Measurements from ENCODE around the gene ACP3. TPM values are rescaled to one million over a fixed set of nuclear protein-coding genes. Genes with fewer than 3 reads are reported as not detected.
"Not testable (repeated sequence)": the region's sequence is repeated elsewhere in the genome, so short reads cannot be mapped to it uniquely, and the experiment has no call there.

Gene ACP3
- total and polyA plus RNA-seq, 2 experiments from 2014 or later = 5.2 to 7.7 TPM

DNA sequence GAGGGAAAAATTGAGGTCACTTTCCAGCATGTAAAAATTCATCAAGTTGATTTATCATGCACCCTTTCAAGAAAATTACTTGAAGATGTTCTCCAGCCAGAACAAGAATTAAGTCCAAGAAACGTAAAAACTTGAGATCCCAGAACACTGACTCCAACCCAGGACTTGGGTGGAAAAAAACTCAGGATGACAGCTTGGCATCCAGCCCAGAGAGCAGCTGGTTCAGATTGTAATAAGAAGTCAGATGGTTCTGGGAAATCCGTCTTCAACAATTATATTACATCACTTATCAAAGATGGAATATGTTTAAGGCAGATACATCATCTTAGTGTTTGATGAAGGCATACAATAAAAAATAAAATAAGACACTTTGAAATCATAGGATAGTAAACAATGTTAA, 77.1 kb downstream of the ACP3 start:
- no peak overlapping the region for H3K27ac ChIP-seq
- 59% methylated on average over 2 of the region's 2 CpGs for WGBS (ENCODE audit: low lambda C conversion rate, missing lambda C conversion rate)
- H4K20me1 ChIP-seq (ENCODE audit: insufficient read depth, poor library complexity, severe bottlenecking) = no peaks in the 10 kb centered on the region
- no peak overlapping the region for H3K4me3 ChIP-seq
- TF ChIP-seq, protein P1, sequence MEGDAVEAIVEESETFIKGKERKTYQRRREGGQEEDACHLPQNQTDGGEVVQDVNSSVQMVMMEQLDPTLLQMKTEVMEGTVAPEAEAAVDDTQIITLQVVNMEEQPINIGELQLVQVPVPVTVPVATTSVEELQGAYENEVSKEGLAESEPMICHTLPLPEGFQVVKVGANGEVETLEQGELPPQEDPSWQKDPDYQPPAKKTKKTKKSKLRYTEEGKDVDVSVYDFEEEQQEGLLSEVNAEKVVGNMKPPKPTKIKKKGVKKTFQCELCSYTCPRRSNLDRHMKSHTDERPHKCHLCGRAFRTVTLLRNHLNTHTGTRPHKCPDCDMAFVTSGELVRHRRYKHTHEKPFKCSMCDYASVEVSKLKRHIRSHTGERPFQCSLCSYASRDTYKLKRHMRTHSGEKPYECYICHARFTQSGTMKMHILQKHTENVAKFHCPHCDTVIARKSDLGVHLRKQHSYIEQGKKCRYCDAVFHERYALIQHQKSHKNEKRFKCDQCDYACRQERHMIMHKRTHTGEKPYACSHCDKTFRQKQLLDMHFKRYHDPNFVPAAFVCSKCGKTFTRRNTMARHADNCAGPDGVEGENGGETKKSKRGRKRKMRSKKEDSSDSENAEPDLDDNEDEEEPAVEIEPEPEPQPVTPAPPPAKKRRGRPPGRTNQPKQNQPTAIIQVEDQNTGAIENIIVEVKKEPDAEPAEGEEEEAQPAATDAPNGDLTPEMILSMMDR (IDR thresholded peaks at IDR 0.05; ENCODE audit: poor library complexity) = no peak
- TF ChIP-seq EZH2phosphoT487 (IDR thresholded peaks at IDR 0.05; ENCODE audit: low read depth, severe bottlenecking, unreplicated experiment) = no peak
- no peak for TF ChIP-seq EZH2 (IDR thresholded peaks at IDR 0.05; ENCODE audit: borderline replicate concordance)
- no peak for DNase-seq (ENCODE audit: low spot score)
- H3K4me2 ChIP-seq = no peak overlapping the region
- no peaks in the 10 kb centered on the region for H3K79me2 ChIP-seq
- no peaks in the 10 kb centered on the region for H3K9me3 ChIP-seq (ENCODE audit: low read depth)
- H3K36me3 ChIP-seq (replicated peaks; ENCODE audit: insufficient read depth, low read depth) = no peaks in the 10 kb centered on the region
- no peaks in the 10 kb centered on the region for H3K9me2 ChIP-seq (replicated peaks; ENCODE audit: insufficient read depth)
- H2AFZ ChIP-seq = no peak overlapping the region
- H3K4me1 ChIP-seq (ENCODE audit: insufficient read depth) = no peaks in the 10 kb centered on the region
- no peaks in the 10 kb centered on the region for H3K27me3 ChIP-seq

DNA sequence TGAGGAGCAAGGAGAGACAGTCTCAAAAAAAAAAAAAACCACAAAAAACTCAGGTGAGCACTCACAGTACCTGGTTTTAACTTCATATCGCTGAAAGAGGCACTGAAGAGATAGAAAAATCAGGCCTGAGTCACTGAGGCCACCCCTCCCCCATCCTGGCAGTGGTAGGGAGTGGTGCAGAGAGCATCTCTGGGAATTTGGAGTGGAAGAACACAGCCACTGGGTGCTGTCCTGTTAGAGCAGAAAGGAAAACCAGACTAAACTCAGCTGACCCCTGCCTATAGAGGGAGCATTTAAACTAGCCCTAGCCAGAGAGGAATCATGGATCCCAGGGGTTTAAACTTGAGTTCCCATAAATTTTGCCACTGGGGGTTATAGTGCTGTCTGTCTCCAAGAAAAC, 77.9 kb downstream of the ACP3 start:
- 70% methylated on average over 1 of the region's 1 CpG for WGBS (ENCODE audit: low lambda C conversion rate, missing lambda C conversion rate)
- DNase-seq (ENCODE audit: low spot score) = no peak
- Histone ChIP-seq H3K4me1 (ENCODE audit: insufficient read depth) (no peaks in the 10 kb centered on the region), H3K9me2 (replicated peaks; ENCODE audit: insufficient read depth) (no peaks in the 10 kb centered on the region), H3K27ac (no peak overlapping the region), H3K79me2 (no peaks in the 10 kb centered on the region), H3K27me3 (no peaks in the 10 kb centered on the region), H3K36me3 (replicated peaks; ENCODE audit: insufficient read depth, low read depth) (no peaks in the 10 kb centered on the region), H3K4me2 (no peak overlapping the region), H3K9me3 (ENCODE audit: low read depth) (no peaks in the 10 kb centered on the region), H3K4me3 (no peak overlapping the region), H2AFZ (no peak overlapping the region), H4K20me1 (ENCODE audit: insufficient read depth, poor library complexity, severe bottlenecking) (no peaks in the 10 kb centered on the region)
- TF ChIP-seq EZH2phosphoT487 (IDR thresholded peaks at IDR 0.05; ENCODE audit: low read depth, severe bottlenecking, unreplicated experiment) (no peak), EZH2 (IDR thresholded peaks at IDR 0.05; ENCODE audit: borderline replicate concordance) (no peak)
- TF ChIP-seq, protein P1 (IDR thresholded peaks at IDR 0.05; ENCODE audit: poor library complexity) = no peak

DNA sequence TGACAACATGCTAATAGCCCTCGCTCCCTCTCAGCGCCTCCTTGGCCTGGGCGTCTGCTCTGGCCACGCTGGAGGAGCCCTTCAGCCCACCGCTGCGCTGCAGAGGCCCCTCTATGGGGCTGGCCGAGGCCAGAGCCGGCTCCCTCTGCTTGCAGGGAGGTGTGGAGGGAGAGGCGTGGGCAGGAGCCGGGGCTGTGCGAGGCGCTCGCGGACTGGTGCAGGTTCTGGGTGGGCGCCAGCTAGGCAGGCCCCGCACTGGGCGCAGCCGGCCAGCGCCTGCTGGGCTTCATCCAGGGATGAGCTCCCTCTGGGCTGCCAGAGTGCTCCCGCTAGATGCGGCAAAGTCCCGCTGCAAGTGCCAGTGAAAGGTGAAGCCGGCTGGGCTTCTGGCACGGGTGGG, 79.0 kb downstream of the ACP3 start:
- DNase-seq (ENCODE audit: low spot score) = no peak
- no peak overlapping the region for H3K27ac ChIP-seq
- H3K9me3 ChIP-seq (ENCODE audit: low read depth) = no peaks in the 10 kb centered on the region
- no peak overlapping the region for H3K4me2 ChIP-seq
- no peak for TF ChIP-seq EZH2 (IDR thresholded peaks at IDR 0.05; ENCODE audit: borderline replicate concordance)
- TF ChIP-seq EZH2phosphoT487 (IDR thresholded peaks at IDR 0.05; ENCODE audit: low read depth, severe bottlenecking, unreplicated experiment) = no peak
- TF ChIP-seq, protein P1 (IDR thresholded peaks at IDR 0.05; ENCODE audit: poor library complexity) = no peak
- H3K27me3 ChIP-seq = no peaks in the 10 kb centered on the region
- no peaks in the 10 kb centered on the region for H4K20me1 ChIP-seq (ENCODE audit: insufficient read depth, poor library complexity, severe bottlenecking)
- no peaks in the 10 kb centered on the region for H3K36me3 ChIP-seq (replicated peaks; ENCODE audit: insufficient read depth, low read depth)
- no peaks in the 10 kb centered on the region for H3K79me2 ChIP-seq
- H3K4me1 ChIP-seq (ENCODE audit: insufficient read depth) = no peaks in the 10 kb centered on the region
- no peak overlapping the region for H2AFZ ChIP-seq
- no peak overlapping the region for H3K4me3 ChIP-seq
- WGBS (ENCODE audit: low lambda C conversion rate, missing lambda C conversion rate) = 96% methylated on average over 23 of the region's 24 CpGs
- no peaks in the 10 kb centered on the region for H3K9me2 ChIP-seq (replicated peaks; ENCODE audit: insufficient read depth)

DNA sequence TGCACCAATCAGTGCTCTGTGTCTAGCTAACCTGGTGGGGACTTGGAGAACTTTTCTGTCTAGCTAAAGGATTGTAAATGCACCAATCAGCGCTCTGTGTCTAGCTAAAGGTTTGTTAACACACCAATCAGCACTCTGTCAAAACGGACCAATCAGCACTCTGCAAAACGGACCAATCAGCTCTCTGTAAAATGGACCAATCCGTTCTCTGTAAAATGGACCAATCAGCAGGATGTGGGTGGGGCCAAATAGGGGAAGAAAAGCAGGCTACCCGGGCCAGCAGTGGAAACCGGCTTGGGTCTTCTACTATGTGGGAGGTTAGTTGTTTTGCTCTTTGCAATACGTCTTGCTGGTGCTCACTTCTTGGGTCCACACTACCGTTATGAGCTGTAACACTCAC, 79.6 kb downstream of the ACP3 start:
- H3K9me2 ChIP-seq (replicated peaks; ENCODE audit: insufficient read depth); H3K9me3 ChIP-seq (ENCODE audit: low read depth); H3K27me3 ChIP-seq; H2AFZ ChIP-seq; DNase-seq (ENCODE audit: low spot score); H4K20me1 ChIP-seq (ENCODE audit: insufficient read depth, poor library complexity, severe bottlenecking); H3K4me3 ChIP-seq; H3K79me2 ChIP-seq; H3K4me2 ChIP-seq; H3K36me3 ChIP-seq (replicated peaks; ENCODE audit: insufficient read depth, low read depth); H3K4me1 ChIP-seq (ENCODE audit: insufficient read depth); H3K27ac ChIP-seq: not testable (repeated sequence)
- 90% methylated on average over 8 of the region's 8 CpGs for WGBS (ENCODE audit: low lambda C conversion rate, missing lambda C conversion rate)

All from hepatocyte (in vitro differentiated cells).